COR-L47 (cell line): ENCODE results near the gene SCCPDH.
"Not testable (repeated sequence)": the region's sequence is repeated elsewhere in the genome, so short reads cannot be mapped to it uniquely, and the experiment has no call there.

Experiments
- DNase-seq: peaks from one replicate; lab custom pipeline; 2025; lab: John Stamatoyannopoulos, UW

The SCCPDH gene, protein sequence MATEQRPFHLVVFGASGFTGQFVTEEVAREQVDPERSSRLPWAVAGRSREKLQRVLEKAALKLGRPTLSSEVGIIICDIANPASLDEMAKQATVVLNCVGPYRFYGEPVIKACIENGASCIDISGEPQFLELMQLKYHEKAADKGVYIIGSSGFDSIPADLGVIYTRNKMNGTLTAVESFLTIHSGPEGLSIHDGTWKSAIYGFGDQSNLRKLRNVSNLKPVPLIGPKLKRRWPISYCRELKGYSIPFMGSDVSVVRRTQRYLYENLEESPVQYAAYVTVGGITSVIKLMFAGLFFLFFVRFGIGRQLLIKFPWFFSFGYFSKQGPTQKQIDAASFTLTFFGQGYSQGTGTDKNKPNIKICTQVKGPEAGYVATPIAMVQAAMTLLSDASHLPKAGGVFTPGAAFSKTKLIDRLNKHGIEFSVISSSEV

DNA sequence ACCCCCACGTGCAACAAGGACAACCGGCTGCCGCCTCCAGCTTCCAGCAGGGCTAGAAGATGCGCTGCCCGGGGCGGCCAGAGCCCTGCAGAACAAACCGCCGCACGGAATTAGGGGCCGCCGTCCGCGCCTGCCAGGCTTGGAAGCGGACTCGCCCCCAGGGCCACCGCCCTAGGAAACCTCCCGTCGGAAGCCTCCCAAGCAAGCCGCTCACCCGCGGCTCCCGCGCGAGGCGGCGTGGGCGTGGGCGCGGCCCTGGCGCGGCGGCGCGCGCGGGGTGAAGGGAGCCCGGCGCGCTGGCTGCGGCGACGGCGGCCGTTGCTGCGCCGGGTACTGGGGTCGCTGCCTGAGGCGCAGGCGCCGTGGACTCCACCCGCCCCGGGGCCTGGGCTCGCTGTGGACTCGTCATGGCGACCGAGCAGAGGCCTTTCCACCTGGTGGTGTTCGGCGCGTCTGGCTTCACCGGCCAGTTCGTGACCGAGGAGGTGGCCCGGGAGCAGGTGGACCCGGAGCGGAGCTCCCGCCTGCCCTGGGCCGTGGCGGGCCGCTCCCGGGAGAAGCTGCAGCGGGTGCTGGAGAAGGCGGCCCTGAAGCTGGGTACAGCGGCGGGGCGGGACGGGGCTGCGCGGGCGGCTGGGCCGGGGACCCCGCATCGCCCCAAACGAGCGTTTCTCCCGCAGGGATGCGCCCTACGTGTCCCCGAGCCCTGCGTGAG is at the start of gene SCCPDH:
Gene SCCPDH (plus strand): TSS at position 394 of the 715 bp plus-strand sequence. CDS start 14 bp downstream, at position 408.
- peak; percentile 69 for DNase-seq

DNA sequence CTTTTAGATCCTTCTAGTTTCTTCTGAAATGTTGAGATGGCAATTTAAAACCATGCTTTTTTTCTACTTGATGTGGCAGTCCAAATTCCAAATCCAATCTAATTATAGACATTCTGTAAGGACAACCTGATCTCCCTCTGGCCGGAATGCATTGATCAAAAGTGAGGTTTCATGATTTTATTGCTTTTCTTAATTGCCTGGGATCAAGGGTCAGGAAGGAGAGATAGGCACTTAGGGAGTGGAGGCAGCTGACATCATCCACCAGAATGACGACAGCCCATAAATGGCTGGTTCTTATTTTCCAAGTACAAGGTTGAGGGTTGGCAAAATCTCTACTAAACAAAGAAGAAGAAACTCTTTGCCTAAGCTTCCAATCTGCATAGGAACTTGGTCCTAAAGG is 46.4 kb upstream of the SCCPDH start:
- no peak for DNase-seq

DNA sequence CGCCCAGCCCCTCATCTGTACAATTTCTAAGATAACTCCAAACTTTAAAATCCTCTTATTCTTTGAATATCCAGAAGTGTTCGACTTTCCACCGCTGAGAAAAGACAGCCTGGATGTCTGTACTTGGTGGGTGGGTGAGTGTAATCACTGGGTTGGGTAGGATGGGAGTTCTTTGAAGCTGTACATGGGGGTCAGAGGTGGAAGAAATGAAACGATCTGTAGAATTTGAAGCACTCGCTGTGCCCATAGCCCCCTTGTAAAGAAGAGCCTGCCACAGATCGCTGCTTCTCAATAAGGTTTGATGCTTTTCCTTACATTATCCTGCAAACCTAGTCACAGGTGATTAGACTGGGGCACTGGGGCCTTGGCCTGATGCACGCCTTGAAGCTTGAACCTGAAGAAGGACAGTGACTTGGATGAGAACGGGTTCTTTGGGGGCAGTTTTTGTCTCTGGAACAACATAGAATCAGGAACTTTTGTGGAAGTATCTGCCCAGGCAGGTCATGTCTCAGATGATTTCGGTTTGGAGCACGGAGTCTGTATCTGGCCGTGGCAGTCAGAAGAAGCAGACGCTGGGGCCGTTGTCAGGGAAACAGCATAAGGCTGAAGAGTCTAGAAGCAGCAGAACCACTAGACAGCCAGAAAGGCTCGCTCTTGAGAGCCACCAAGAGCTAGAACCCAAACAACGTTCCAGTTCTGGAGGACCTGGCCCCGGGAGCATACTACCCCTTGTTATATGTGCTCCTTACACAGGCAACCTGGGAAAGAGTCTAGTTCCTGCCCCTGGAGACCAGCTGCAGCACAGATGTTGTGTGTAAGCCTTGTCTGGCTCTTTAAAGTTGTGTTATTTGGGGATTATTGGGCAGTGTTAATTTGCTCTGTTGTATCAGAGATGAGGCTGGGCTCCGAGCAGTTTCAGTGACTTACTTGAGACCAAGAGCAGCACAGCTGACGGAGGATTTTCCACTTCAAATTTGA is 45.1 kb upstream of the SCCPDH start:
- DNase-seq, result no peak

DNA sequence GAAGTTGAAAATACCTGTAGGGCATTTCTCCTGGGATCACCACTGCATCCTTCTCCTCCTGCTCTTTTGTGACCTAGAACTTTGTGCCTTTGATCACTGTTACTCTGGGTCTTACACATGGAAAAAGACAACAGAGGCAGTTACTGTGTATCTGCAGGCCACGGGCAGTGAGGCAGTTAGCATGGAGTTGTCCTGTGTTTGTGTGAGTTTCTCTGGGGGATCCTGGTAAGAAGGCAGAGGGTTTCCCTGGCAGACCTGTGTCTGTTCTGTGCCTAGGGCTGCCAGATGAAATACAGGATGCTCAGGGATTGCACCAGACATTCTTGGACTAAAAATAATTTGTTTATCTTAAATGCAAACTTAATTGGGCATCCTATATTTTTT is 44.4 kb upstream of the SCCPDH start:
- no peak for DNase-seq

DNA sequence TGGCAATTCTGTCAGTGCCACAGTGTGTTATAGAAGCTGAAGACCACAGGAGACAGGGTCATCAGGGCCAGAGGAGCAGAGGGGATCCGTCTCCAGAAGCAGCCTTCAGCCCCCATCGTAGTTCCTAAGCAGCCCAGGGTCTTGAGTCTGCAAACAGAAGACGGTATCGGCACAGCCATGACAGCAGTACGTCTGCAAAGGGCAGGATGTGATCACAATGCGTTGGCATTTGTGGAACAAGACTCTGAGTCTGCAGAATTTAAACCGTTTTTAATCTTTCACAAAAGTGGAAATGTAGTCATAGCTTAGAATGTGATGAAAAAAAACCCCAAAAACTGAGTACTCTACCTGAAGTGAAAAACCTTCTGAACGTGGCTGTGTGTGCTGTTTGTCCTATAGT is 44.0 kb upstream of the SCCPDH start:
- DNase-seq, result no peak

DNA sequence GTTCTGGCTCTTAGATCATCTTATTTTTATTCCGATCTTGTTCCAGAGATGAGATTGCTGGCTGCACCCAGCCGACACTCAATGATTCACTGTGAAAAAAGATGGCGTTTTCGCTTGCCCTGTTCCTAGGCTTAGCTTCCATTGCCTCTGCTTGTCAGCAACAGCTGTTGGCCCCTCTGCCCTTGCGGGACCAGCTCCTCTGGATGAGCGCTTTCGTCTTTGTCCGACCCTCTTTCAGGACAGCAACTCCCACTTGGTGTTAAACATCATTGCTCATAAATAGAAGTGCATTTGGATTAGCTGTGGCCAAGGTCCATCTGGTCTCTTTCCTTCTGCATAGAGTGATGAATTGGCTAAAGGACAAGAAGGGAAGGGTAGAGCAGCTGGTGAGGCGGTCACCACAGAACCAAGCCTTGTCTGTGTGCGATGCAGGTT is 43.5 kb upstream of the SCCPDH start:
- no peak for DNase-seq

DNA sequence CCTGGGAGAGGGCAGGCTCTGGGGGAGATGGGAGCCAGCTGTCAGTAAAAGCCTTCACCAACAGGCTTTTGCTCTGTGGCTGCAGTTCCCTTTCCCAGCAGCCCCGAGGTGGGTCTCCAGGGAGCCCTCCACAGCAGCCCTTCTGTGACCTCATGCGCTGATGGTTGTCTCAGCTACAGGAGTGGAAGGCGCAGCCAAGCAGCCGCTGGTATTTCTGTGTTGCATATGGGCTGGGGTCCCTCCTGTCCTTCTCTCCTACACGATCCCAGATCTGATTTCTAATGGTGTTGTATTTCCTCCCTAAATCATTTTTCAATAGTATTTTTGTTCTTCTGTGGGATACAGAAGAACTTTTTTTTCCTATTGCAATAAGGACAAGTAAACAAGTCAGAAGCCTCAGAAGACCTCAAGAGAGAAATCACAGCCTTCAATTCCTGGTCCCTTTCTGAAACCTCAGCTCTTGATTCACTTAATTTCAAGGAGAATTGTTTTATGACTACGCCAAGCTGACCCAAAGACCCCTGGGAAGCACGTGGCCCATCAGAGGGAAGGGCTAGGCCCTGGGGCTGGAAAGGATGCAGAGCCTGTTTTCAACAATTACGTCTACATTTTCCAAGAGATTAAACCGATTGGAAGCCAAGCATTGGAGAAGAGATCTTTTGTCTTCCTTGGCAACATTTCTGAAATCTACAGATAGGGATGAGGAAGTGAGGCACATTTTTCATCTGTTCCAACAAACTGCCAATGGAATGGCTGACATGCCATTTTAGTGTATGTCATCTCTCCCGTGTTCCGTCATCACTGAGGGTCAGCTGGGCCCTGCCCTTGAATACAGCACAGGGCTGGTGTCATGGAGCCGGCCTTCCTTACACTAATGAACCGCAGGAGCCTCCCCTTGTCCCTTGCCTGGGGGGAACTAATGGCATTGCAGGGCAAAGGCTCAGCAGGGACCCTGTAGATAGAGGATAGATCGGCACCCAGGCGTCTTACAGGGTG is 42.0 kb upstream of the SCCPDH start:
- DNase-seq, result no peak

DNA sequence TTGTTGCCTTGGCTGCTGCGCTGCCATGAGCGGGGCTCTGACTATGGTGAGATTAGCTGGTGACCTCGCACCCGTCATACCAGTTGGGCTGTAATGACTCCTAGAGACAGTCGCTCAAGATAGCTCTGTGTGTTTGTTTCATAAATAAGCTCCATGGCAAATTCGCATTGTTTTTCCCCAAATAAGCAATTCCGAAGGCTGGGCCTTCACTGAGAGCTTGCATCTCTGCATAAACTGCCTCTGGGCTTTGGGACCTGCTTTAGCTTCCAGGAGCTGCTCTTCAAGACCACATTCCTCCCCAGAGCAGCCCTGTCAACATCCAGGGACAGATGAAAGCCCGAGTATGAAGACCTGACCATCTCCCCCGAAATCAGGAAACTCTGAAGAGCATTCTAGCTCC is 40.7 kb upstream of the SCCPDH start:
- no peak for DNase-seq

DNA sequence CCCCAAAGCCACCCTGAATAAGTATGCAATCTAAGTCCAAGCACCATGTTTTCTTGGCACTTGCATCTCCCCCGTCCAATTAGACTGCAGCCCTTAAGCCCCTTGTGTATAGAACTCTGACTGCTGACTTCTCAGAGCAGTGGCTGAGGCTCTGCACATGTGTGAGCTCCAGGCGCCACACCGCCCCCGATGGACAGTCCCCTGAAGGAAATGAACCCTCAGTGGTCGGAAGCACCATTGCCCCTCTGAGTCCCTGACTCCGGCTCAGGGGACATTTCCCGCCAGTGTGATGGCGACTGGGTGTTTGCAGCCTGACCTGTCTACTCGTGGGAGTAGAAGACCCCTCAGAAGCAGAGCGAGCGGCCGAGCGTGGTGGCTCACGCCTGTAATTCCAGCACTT is 37.2 kb upstream of the SCCPDH start:
- no peak for DNase-seq

DNA sequence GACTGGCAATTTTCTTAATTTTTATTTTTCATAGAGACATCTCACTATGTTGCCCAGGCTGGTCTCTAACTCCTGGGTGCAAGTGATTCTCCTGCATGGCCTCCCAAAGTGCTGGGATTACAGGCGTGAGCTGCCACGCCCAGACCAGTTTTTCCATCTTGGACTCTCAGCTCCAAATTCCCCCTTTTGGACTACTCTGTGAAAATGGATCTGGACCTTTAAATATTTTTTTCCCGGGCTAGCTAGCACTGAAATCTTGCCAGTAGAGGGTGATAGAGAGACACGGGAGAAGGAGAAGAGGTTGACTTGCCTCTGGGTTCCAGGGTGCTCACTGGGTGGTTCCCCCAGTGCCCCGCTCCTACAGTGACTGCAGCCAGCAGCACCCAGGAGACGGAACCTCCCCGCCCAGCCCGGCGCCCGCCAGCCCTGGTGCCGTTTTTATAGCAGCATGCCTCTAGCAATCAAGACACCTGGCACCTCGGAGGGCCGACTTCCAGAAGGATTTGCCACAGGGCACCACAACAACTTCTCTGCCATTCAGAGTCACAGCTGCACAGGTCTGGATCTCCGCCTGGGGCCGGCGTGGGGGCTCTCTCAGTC is 34.7 kb upstream of the SCCPDH start:
- DNase-seq, result peak; percentile 87

DNA sequence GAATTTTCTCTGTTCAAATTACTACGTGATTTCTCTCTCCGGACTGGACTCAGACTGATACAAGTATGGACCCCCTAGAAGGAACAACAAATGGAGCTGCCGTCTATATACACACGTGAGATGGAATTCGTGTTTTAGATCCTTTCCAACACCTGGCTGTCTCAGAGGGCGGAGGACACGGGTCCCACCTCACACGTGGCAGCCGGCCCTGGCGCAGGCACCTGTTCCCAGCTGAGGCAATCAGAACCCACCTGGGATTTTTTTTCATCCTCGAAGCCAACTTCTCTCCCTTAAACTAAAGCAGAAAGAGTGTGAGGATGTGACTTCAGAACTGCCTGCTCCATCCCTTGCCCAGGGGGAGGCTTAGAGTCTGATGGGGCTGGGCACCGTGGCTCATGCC is 34.1 kb upstream of the SCCPDH start:
- peak; percentile 23 for DNase-seq

DNA sequence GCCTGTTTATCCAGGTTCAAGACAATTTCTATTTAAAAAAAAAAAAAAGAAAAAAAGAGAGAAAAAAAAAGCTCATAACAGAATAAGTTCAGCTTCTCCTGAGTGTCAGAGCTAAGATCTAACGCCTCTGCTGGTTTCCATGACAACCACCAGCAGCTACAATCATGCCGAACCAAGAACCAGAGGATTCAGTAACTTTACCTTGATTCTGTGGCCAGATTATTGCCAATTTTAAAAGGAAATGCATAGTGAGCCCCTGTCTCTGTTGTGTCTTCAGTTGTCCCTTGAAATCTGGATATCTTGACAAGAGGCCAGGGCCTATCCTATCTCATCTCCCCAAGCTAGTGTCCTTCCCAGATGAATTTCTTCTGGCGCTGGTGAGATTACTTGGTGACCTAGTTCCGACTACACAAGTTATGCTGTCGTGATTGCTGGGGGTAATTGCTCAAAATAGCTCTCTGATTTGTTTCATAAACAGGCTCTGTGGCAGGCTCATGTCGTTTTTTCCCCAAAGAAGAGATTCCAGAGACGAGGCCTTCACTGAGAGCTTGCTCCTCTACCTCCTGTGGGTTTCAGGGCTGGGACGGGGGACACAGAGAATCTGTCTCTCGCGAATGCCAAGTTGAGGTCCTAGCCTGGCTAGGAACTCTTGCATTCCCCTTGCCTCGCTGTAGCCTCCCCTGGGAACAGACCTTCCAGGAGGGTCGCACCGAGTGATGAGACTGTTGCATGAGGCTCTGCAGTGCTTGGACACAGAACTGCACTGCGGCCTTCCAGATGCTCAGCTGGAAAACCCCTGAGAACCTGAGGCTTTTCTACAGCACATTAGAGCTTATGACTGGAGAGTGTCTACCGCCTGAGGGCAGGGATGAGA is 32.4 kb upstream of the SCCPDH start:
- no peak for DNase-seq

DNA sequence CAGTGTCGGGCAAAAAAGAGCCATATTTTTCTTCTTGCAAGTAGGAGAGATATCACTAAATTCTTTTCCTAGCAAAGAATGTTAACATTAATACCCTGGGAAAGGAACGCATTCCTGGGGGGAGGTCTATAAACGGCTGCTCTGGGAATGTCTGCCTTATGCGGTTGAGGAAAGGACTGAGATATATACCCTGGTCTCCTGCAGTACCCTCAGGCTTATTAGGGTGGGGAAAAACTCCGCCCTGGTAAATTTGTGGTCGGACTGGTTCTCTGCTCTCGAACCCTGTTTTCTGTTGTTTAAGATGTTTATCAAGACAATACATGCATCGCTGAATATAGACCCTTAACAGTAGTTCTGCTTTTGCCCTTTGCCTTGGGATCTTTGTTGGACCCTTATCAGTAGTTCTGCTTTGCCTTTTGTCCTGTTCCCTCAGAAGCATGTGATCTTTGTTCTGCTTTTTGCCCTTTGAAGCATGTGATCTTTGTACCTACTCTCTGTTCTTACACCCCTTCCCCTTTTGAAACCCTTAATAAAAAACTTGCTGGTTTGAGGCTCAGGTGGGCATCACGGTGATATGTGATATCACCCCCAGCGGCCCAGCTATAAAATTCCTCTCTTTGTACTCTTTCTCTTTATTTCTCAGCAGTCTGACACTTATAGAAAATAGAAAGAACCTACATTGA is 29.9 kb upstream of the SCCPDH start:
- DNase-seq, result not testable (repeated sequence)

DNA sequence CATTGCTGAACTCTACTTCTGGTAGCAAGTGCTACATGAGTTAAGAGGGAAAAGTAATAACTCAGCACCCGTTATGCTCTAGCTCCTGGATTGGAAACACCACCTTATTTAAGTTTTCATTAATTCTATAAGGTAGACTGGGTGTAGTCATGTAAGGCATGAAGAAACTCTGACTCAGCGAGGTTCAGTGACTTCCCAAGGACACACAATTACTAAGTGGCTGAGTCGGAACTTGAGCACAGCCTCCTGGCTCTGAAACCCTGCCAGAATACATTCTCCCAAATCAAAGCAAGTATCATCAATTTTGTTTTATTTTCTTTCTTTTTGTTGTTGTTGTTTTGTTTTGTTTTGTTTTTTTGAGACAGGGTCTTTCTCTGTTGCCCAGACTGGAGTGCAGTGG is 29.1 kb upstream of the SCCPDH start:
- no peak for DNase-seq

DNA sequence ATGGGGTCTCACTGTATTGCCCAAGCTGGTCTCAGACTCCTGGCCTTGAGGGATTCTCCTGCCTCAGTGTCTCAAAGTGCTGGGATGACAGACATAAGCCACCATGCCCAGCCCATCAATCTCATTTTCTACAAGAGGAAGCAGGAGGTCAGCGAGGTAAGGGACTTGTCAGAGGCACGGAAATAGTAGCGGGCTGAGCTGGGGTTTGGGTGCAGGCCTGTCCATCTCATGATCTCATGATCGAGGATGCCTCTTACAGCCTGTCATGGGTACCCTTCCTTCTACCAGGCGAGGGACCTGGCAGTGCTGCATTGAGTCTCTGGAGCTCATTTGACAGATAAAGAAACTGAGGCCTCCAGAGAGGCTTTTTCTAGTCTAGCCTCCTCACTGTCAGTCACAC is 28.5 kb upstream of the SCCPDH start:
- DNase-seq, result no peak

DNA sequence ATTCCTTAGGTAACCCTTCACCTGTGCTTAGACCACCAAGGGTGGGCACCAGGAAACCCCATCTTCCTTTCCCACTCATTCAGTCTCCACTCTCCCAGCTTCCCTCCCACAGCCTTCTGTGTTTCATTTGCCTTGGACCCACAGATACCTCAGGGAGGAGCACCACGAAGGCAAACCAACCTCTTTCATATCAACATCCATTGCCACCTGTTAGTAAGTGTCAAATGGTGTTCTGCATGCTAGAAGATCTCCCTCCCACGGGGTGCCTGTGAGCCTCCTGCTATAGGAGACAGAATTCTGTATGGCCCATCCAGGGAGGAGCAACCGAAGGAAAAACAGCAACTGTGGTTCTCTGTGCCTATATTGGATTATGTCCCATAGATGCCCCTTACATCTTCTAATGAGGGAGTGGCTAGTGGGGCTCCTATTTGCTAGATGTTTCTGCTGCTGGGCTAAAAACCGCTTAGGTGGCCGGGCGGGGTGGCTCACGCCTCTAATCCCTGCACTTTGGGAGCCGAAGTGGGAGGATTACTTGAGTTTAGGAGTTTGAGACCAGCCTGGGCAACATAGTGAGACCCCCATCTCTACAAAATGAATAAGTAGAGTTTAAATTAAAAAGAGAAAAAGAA is 25.6 kb upstream of the SCCPDH start:
- no peak for DNase-seq

DNA sequence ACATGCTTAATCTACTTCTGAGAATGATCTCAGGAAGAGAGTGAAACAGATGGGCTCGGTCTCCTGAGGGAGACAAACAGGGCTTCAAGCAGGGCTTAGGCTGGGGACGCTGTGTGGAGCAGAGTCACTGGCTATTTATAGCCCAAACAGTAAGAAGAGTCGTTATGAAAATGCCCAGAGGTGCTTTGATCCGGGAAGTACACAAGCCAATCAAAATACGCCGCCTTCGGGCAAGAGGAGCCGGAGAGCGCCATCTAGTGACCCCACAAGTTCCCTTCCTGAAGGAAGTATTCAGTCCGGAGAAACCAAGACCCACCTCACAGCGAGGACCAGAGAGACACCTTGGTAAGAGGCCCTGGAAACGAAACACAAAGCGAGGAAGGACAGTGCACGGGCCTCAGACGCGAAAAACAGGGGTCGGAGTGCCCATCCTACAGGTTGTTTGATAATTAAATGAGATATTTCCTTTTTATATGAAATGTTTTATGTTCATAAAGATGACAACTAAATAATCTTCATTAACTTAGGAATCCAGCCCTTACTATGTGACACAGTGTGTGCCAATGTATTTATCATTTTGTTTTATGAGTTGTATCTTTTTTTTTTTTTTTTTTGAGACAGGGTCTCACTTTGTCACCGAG is 25.0 kb upstream of the SCCPDH start:
- peak; percentile 85 for DNase-seq

DNA sequence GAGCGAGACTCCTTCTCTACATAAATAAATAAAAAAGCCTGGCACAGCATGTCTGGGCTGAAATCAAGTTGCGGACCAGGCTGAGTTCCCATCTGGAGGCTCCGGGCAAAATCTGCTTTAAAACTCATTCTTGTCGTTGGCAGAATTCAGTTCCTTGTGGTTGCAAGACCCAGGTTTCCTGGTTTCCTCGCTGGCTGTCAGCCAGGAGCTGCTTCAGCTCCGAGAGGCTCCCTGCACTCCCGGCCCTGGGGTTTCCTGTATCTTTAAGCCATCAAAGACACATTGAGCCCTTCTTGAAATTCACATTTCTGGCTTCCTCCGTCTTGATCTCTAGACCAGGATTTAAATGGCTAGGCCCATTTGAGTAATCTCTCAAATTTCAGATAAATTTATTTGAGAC is 20.6 kb upstream of the SCCPDH start:
- DNase-seq, result no peak
